LNCaP clone FGC (cell line): Measurements from ENCODE around the gene UBIAD1.

Experiments
- DNase-seq: peaks from one replicate; pipeline ENCODE4 v3.0.0-alpha.2; 2011; ENCODE audit warnings: low read depth
- H3K4me3 ChIP-seq: 2 replicates; pipeline ENCODE4 v1.5.1; 2011; ENCODE audit warnings: mild to moderate bottlenecking, low read depth, low read length, control low read depth
- TF ChIP-seq, protein P1 (sequence below): IDR thresholded peaks from 2 replicates; pipeline ENCODE4 v1.5.1; 2012; ENCODE audit warnings: mild to moderate bottlenecking; ENCODE audit not compliant: control insufficient read depth, insufficient read depth; ENCODE audit errors: extremely low read depth

UBIAD1 gene

DNA sequence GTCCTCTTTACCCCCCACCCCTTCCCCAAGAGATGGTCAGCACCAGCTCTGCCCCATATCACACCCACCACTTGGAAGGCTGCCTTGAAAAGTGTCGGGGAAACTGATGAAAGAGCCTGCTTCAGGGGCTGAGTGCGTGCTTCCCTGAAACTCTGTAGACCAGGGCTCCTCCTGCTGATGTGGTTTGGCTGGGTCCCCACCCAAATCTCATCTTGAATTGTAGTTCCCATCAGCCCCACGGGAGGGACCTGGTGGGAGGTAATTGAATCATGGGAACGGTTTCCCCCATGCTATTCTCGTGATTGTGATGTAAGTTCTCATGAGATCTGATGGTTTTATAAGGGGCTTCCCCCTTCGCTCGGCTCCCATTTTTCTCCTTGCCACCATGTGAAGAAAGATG lies 36.4 kb downstream of the UBIAD1 start:
- no peak overlapping the region for H3K4me3 ChIP-seq
- TF ChIP-seq, protein P1, sequence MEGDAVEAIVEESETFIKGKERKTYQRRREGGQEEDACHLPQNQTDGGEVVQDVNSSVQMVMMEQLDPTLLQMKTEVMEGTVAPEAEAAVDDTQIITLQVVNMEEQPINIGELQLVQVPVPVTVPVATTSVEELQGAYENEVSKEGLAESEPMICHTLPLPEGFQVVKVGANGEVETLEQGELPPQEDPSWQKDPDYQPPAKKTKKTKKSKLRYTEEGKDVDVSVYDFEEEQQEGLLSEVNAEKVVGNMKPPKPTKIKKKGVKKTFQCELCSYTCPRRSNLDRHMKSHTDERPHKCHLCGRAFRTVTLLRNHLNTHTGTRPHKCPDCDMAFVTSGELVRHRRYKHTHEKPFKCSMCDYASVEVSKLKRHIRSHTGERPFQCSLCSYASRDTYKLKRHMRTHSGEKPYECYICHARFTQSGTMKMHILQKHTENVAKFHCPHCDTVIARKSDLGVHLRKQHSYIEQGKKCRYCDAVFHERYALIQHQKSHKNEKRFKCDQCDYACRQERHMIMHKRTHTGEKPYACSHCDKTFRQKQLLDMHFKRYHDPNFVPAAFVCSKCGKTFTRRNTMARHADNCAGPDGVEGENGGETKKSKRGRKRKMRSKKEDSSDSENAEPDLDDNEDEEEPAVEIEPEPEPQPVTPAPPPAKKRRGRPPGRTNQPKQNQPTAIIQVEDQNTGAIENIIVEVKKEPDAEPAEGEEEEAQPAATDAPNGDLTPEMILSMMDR: no peak
- DNase-seq: no peak

DNA sequence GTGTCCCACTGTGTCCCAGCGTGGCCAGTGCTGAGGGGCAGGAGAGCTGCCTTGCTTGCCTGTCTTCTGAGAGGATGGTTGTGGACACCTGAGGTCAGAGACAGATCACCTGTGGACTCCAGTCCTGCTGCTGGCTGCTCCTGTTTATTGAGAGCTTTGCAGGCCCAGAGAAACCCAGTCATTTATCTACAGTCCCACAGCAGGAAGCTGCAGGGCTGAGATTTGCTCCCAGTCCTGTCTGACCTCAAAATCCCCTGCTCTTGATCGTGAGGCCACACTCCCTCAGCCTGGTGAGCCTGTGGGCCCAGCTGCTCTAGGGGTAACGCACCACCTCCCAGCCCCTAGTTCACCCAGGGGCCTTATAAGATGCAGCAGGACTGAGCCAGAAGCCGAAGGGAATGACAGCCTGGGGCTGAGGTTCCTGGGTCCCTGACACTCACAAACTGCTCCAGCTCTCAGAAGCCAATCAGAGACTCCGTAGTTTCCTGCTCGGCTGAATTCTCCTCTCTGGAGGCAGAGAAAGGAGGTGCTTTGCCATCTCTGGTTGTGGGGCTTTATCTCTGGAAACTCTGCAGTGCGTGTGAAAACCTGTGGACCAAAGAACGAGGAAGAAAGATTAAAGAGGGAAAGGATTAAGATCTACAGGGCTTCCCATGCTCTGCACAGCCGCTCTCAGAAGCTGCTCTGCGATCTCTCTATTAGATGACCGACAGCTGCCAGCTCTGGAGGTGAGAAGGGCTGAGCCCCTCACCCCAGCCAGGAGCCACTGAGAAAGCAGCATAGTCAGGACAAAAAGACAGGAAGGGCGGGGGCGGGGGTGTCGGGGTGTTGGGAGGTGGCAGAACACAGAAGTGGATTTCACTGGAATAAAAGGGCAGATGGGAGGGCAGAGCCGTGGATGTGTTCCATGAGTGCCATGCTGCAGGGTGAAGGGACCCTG lies 39.1 kb downstream of the UBIAD1 start:
- no peak for DNase-seq
- H3K4me3 ChIP-seq: no peak overlapping the region
- TF ChIP-seq, protein P1: no peak

DNA sequence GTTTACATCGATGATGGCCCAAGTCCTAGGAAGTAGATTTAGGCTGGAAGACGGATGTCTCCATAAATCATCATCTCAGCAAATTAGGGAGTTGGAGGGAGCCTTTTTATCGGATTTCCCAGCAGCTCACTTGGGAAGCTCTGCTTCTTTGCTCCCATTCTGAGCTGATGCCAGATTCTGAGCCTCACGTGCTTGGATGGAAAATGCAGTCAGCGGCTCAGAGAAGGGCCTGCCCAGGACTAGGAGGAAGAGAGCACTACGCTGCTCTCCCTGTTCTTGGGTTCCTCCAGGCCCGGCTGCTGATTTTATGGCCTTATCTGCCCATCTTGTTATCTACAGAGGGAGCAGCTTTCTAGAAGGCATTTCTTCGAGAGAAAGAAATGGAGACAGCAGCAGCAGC lies 42.0 kb downstream of the UBIAD1 start:
- no peak overlapping the region for H3K4me3 ChIP-seq

DNA sequence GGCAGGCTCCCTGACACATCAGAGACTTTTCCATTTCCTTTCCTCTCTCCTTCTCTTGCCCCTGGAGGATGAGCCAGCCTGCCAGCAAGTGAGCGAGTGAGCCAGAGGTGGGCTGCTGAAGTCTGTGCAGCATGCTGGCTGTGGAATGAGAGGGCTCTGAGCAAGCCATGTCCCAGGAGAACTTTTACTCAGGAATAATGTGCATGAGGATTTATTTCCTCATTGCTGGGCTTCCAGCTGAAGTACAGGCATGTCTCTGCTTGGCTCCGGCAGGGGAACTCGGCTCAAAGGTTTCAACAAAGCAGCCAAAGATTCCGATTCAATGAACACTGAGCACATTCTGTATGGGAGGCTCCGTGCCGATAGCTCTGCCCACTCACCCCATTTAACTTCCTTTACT lies 43.7 kb downstream of the UBIAD1 start:
- DNase-seq: no peak
- H3K4me3 ChIP-seq: no peak overlapping the region
- TF ChIP-seq, protein P1: no peak

More for the DNA sequence above, 42.0 kb downstream of the UBIAD1 start:
- no peak for DNase-seq
- TF ChIP-seq, protein P1: no peak

DNA sequence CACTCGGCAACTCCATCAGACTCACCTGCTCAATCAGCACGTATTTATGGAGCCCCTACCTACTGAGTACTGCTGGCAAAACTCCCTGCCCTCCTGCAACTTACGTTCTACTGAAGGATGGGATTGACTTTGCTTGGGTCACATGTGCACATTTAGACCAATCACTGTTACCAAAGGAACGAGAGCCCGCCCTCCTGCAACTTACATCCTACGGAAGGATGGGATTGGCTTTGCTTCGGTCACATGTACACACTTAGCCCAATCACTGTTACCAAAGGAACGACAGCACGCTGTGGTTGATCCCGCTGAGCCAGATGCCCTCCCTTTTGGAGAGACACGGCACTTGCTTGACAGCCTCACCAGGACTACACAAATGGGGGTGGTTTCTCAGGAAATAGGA lies 46.0 kb downstream of the UBIAD1 start:
- TF ChIP-seq, protein P1: no peak
- H3K4me3 ChIP-seq: no peak overlapping the region
- DNase-seq: no peak

DNA sequence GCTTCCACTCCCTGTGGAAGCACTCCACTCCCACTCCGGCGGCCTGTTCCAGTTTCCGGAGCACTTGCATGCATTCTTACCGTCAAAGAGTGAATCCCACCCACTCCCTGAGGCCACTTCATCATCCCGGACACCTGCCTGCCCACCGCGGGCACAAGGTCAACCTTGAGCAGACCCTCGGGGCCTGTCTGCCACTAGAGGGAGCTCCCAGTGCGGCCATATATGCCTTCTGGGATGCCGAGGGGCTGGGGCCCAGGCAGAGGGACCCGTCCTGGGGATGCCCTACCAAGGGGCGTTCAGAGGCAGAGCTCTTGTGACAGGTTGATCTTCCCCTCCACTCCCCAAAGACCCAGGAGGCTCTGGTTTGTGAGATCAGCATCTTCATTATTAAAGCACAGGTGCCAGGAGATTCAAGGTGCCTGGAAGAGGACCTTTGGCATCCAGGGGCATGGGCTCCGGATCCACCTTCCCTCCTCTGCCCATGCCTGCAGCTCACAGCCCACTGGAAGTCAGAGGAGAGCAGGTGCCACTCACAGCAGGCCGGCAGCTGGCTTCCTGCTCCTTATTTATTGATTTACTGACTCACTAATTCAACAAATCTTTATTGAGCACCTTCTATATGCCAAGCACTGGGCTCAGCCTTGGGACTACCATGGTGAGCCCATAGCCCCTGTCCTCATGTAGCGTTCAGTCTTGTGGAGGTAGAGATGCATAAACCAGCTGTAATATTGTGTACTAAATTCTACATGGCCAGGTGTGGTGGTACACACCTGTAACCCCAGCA lies 47.3 kb downstream of the UBIAD1 start:
- DNase-seq: no peak
- TF ChIP-seq, protein P1: peak; percentile 41
- no peak overlapping the region for H3K4me3 ChIP-seq
